HepG2 (cell line): ENCODE data around the gene AAMP.

Source experiments
- CTCF ChIP-seq: sonication (generic); formaldehyde crosslinking; IDR thresholded peaks from 2 replicates; pipeline ENCODE4 v1.5.0; 2020; ENCODE audit warnings: mild to moderate bottlenecking, missing genetic modification reagents, moderate library complexity
- ELF4 ChIP-seq: sonication (generic); formaldehyde crosslinking; IDR thresholded peaks from 2 replicates; pipeline ENCODE4 v1.5.0; 2020; ENCODE audit warnings: missing genetic modification reagents, mild to moderate bottlenecking, moderate library complexity, borderline replicate concordance
- EP300 ChIP-seq, 3 experiments: sonication (generic) in 1 of 3; formaldehyde crosslinking in 1 of 3; IDR thresholded peaks; 2 replicates each; pipeline versions ENCODE4 v1.5.1 to v1.6.1; 2011 to 2020; ENCODE audit warnings: low read depth in 2 of 3, low read length in 2 of 3, borderline replicate concordance in 1 of 3, improper control_type of control experiment in 1 of 3, mild to moderate bottlenecking in 1 of 3, missing genetic modification reagents in 1 of 3, moderate library complexity in 1 of 3
- JUN ChIP-seq: sonication (generic); formaldehyde crosslinking; IDR thresholded peaks from 2 replicates; pipeline ENCODE4 v1.4.0; 2020; ENCODE audit warnings: mild to moderate bottlenecking, missing genetic modification reagents
- MAFF ChIP-seq: IDR thresholded peaks from 2 replicates; pipeline ENCODE4 v1.6.1; 2011; ENCODE audit warnings: low read depth, low read length, improper control_type of control experiment
- ZNF644 ChIP-seq: IDR thresholded peaks from 2 replicates; pipeline ENCODE4 v1.6.1; 2016; ENCODE audit warnings: low read depth
- TF ChIP-seq, protein P1 (sequence below): sonication (generic); formaldehyde crosslinking; IDR thresholded peaks from 2 replicates; pipeline ENCODE4 v1.9.0; 2022; ENCODE audit warnings: missing genetic modification reagents, mild to moderate bottlenecking, borderline replicate concordance
- TF ChIP-seq, protein P2 (sequence below): sonication (generic); formaldehyde crosslinking; IDR thresholded peaks from 2 replicates; pipeline ENCODE4 v1.9.0; 2021; ENCODE audit warnings: missing genetic modification reagents, borderline replicate concordance

DNA sequence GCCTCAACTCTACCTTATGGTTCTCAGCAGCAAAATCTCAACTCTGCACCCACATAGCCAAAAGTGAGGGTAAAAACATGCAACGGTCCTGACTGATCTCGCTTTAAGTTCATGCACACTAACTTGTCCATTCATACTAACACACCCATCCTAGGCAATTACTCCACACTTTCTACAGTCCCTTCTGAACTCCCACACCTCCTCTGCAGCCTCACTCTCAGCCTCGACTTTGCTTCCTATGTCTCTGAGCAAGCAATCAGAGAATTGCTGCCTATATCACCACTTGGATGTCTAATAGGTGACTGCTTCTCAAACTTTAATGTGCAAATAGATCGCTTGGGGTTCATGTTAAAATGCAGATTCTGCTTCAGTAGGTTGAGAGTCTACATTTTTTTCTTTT is 30.2 kb upstream of the AAMP start:
- TF ChIP-seq CTCF (CRISPR knock-in tag) (no peak), MAFF (no peak), EP300 (IDR thresholded peaks at IDR 0.05; ENCODE audit: low read depth in 2 of 2, low read length in 2 of 2) (no peak), EP300 (CRISPR knock-in tag; IDR thresholded peaks at IDR 0.05; ENCODE audit: borderline replicate concordance) (no peak), ZNF644 (CRISPR knock-in tag) (no peak), ELF4 (CRISPR knock-in tag) (no peak), JUN (CRISPR knock-in tag) (no peak)
- TF ChIP-seq, protein P1, sequence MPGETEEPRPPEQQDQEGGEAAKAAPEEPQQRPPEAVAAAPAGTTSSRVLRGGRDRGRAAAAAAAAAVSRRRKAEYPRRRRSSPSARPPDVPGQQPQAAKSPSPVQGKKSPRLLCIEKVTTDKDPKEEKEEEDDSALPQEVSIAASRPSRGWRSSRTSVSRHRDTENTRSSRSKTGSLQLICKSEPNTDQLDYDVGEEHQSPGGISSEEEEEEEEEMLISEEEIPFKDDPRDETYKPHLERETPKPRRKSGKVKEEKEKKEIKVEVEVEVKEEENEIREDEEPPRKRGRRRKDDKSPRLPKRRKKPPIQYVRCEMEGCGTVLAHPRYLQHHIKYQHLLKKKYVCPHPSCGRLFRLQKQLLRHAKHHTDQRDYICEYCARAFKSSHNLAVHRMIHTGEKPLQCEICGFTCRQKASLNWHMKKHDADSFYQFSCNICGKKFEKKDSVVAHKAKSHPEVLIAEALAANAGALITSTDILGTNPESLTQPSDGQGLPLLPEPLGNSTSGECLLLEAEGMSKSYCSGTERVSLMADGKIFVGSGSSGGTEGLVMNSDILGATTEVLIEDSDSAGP (CRISPR knock-in tag): no peak
- TF ChIP-seq, protein P2, sequence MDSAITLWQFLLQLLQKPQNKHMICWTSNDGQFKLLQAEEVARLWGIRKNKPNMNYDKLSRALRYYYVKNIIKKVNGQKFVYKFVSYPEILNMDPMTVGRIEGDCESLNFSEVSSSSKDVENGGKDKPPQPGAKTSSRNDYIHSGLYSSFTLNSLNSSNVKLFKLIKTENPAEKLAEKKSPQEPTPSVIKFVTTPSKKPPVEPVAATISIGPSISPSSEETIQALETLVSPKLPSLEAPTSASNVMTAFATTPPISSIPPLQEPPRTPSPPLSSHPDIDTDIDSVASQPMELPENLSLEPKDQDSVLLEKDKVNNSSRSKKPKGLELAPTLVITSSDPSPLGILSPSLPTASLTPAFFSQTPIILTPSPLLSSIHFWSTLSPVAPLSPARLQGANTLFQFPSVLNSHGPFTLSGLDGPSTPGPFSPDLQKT (CRISPR knock-in tag): no peak
